Trophoblast cell (in vitro differentiated cells and primary cell): ENCODE measurements around the gene GUK1.
A peak's percentile ranks its signal among the peaks of the same experiment; 100 is the strongest.

Source experiments
- DNase-seq, 2 donors: peaks; one replicate each; pipeline ENCODE4 v3.0.0-alpha.2; 2016
- H2AFZ ChIP-seq: 2 replicates; pipeline ENCODE4 v1.6.1; 2013; ENCODE audit warnings: low read length, moderate library complexity, mild to moderate bottlenecking; ENCODE audit not compliant: insufficient read depth, poor library complexity
- H2AK5ac ChIP-seq: 2 replicates; pipeline ENCODE4 v1.6.1; 2013; ENCODE audit warnings: mild to moderate bottlenecking, low read length
- H2BK120ac ChIP-seq: 2 replicates; pipeline ENCODE4 v1.6.1; 2013; ENCODE audit warnings: low read length, mild to moderate bottlenecking, moderate library complexity; ENCODE audit not compliant: insufficient read depth, poor library complexity
- H2BK12ac ChIP-seq: 2 replicates; pipeline ENCODE4 v1.6.1; 2013; ENCODE audit warnings: mild to moderate bottlenecking, low read length, moderate library complexity
- H2BK5ac ChIP-seq: 2 replicates; pipeline ENCODE4 v1.6.1; 2013; ENCODE audit warnings: low read length, low read depth, moderate library complexity, mild to moderate bottlenecking; ENCODE audit not compliant: poor library complexity
- H3K14ac ChIP-seq: 2 replicates; pipeline ENCODE4 v1.6.1; 2013; ENCODE audit warnings: mild to moderate bottlenecking, low read length
- H3K18ac ChIP-seq: 2 replicates; pipeline ENCODE4 v1.6.1; 2013; ENCODE audit warnings: mild to moderate bottlenecking, low read length
- H3K23ac ChIP-seq: 2 replicates; pipeline ENCODE4 v1.6.1; 2013; ENCODE audit warnings: low read length
- H3K27ac ChIP-seq: 2 replicates; pipeline ENCODE4 v1.5.1; 2013; ENCODE audit warnings: low read depth, mild to moderate bottlenecking, inconsistent platforms, low read length, moderate library complexity
- H3K27me3 ChIP-seq: 2 replicates; pipeline ENCODE4 v1.6.1; 2013; ENCODE audit warnings: inconsistent platforms, mild to moderate bottlenecking, low read length, moderate library complexity; ENCODE audit not compliant: insufficient read depth
- H3K36me3 ChIP-seq, 2 experiments: 1 replicate in 1 of 2; 2 replicates in 1 of 2; pipeline ENCODE4 v1.6.1; 2013; ENCODE audit warnings: low read length in 2 of 2, mild to moderate bottlenecking in 2 of 2, moderate library complexity in 1 of 2; ENCODE audit not compliant: insufficient read depth in 2 of 2, control insufficient read depth in 1 of 2
- H3K4ac ChIP-seq: 2 replicates; pipeline ENCODE4 v1.6.1; 2013; ENCODE audit warnings: low read depth, mild to moderate bottlenecking, low read length, moderate library complexity
- H3K4me1 ChIP-seq, 2 experiments: 1 replicate in 1 of 2; 2 replicates in 1 of 2; pipeline ENCODE4 v1.6.1; 2013; ENCODE audit warnings: low read length in 2 of 2, mild to moderate bottlenecking in 2 of 2, moderate library complexity in 1 of 2; ENCODE audit not compliant: insufficient read depth in 2 of 2, control insufficient read depth in 1 of 2
- H3K4me2 ChIP-seq: 2 replicates; pipeline ENCODE4 v1.6.1; 2013; ENCODE audit warnings: inconsistent platforms, mild to moderate bottlenecking, low read length, moderate library complexity
- H3K4me3 ChIP-seq: 2 replicates; pipeline ENCODE4 v1.5.1; 2013; ENCODE audit warnings: mild to moderate bottlenecking, low read depth, low read length, inconsistent platforms
- H3K79me1 ChIP-seq: one replicate; pipeline ENCODE4 v1.6.1; 2013; ENCODE audit warnings: low read length
- H3K79me2 ChIP-seq: 2 replicates; pipeline ENCODE4 v1.6.1; 2013; ENCODE audit warnings: low read length, mild to moderate bottlenecking; ENCODE audit not compliant: control insufficient read depth, insufficient read depth, poor library complexity
- H3K9ac ChIP-seq: 2 replicates; pipeline ENCODE4 v1.6.1; 2013; ENCODE audit warnings: mild to moderate bottlenecking, low read length
- H3K9me3 ChIP-seq: 2 replicates; pipeline ENCODE4 v1.6.1; 2013; ENCODE audit warnings: low read depth, mild to moderate bottlenecking, control low read depth, inconsistent platforms, low read length; ENCODE audit not compliant: insufficient read depth
- H4K12ac ChIP-seq: 2 replicates; pipeline ENCODE4 v1.6.1; 2013; ENCODE audit warnings: low read depth, mild to moderate bottlenecking, low read length, moderate library complexity
- H4K8ac ChIP-seq: 2 replicates; pipeline ENCODE4 v1.6.1; 2013; ENCODE audit warnings: low read depth, mild to moderate bottlenecking, low read length, moderate library complexity
- H4K91ac ChIP-seq: one replicate; pipeline ENCODE4 v1.6.1; 2013; ENCODE audit warnings: low read depth, mild to moderate bottlenecking, low read length, moderate library complexity
- WGBS: extraction: QIAGEN DNeasy Blood & Tissue Kit; methylation state at CpG from one replicate; pipeline ENCODE4 v1.1.7; 2013; ENCODE audit warnings: missing lambda C conversion rate; ENCODE audit not compliant: insufficient read length, insufficient coverage; ENCODE audit errors: extremely low coverage; 5-methylcytosine and 5-hydroxymethylcytosine counted together

The GUK1 gene

DNA sequence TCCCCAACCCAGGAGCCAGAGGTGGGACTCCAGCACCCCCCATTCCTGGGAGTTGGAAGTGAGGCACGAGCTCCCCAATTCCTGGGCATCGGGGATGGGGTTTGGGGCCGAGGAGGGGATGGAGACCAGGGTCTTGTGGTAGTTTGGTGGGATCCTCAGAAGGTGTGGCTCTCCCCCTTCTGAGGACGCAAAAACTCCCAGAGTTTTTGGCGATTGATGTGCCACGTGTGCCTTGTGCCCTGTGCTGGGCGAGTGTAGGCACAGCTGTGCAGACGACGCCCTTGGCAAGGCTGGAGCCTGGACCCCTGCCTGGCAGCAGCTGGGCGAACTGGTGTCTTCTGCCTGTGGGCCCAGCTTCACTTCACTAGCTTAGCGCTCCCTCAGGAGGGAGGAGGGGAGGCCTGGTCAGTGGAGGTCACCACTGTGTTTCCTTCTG, 2.6 kb downstream of the GUK1 start:
- Histone ChIP-seq H2BK5ac (no peak overlapping the region), H3K79me1 (peaks cover 10% of the 10 kb centered on the region), H3K4me1 (peaks cover 9 to 20% of the 10 kb centered on the region in 2 experiments), H2AFZ (no peak overlapping the region), H3K36me3 (peaks cover 33 to 39% of the 10 kb centered on the region in 2 experiments), H3K27ac (no peak overlapping the region), H3K27me3 (no peaks in the 10 kb centered on the region), H2BK120ac (no peak overlapping the region), H3K4me2 (no peak overlapping the region), H3K9ac (no peak overlapping the region), H3K4ac (peak overlapping the region; percentile 85), H4K12ac (no peak overlapping the region), H3K14ac (no peak overlapping the region), H3K4me3 (peak overlapping the region; percentile 40), H3K23ac (no peak overlapping the region), H3K18ac (no peak overlapping the region), H3K9me3 (peaks cover 4% of the 10 kb centered on the region), H4K91ac (no peak overlapping the region), H4K8ac (no peak overlapping the region), H2BK12ac (no peak overlapping the region), H2AK5ac (no peak overlapping the region), H3K79me2 (peaks cover 32% of the 10 kb centered on the region)
- no peak for DNase-seq
- WGBS: no CpG with 5 or more reads among the region's 11 CpGs

DNA sequence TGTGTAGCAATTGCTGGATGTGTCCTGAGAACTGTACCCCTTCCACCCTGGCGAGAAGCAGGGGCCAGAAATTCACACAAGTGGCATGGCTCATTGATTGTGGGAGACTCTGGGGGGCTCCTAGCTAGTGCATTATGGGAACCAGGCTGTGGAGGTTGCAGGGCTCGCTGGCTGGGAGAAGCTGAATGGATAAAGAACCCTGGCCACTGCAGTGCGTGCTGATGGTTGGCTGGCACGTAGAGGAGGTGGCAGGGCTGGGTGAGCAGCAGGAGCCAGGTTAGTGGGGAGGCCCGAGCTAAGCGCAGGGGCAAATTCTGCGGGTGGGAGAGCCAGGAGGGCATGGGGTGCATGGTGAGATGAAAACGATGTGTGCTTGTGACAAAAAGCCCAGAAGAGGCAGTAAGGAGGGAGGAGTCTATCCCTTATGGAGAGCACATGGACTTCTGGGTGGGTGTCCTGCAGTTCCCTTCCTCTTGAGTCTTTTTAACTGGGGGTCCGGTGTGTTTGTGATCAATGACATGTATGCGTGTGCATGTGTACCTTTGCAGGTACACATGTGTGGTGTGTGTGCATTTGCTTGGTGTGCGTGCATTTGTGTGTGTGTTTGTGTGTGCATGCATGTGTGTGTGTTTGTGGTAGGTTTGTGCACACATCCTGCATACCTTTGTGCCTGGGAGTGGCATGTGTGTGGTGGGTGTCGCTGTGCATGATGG, 3.6 kb downstream of the GUK1 start:
- peaks cover 4% of the 10 kb centered on the region for H3K9me3 ChIP-seq
- peaks cover 32% of the 10 kb centered on the region for H3K79me2 ChIP-seq
- H3K27ac ChIP-seq: no peak overlapping the region
- H3K9ac ChIP-seq: no peak overlapping the region
- peaks cover 9 to 20% of the 10 kb centered on the region in 2 experiments for H3K4me1 ChIP-seq
- DNase-seq: no peak
- H3K27me3 ChIP-seq: no peaks in the 10 kb centered on the region
- peaks cover 10% of the 10 kb centered on the region for H3K79me1 ChIP-seq
- H3K23ac ChIP-seq: peak overlapping the region; percentile 21
- H2BK5ac ChIP-seq: no peak overlapping the region
- H3K18ac ChIP-seq: no peak overlapping the region
- no peak overlapping the region for H2BK120ac ChIP-seq
- no peak overlapping the region for H2AFZ ChIP-seq
- H2BK12ac ChIP-seq: no peak overlapping the region
- H3K14ac ChIP-seq: no peak overlapping the region
- no peak overlapping the region for H2AK5ac ChIP-seq
- no peak overlapping the region for H4K91ac ChIP-seq
- H3K4me2 ChIP-seq: no peak overlapping the region
- WGBS: no CpG with 5 or more reads among the region's 12 CpGs
- no peak overlapping the region for H4K12ac ChIP-seq
- H3K4ac ChIP-seq: peak overlapping the region; percentile 5
- H3K4me3 ChIP-seq: peak overlapping the region; percentile 23
- no peak overlapping the region for H4K8ac ChIP-seq
- peaks cover 41 to 49% of the 10 kb centered on the region in 2 experiments for H3K36me3 ChIP-seq

DNA sequence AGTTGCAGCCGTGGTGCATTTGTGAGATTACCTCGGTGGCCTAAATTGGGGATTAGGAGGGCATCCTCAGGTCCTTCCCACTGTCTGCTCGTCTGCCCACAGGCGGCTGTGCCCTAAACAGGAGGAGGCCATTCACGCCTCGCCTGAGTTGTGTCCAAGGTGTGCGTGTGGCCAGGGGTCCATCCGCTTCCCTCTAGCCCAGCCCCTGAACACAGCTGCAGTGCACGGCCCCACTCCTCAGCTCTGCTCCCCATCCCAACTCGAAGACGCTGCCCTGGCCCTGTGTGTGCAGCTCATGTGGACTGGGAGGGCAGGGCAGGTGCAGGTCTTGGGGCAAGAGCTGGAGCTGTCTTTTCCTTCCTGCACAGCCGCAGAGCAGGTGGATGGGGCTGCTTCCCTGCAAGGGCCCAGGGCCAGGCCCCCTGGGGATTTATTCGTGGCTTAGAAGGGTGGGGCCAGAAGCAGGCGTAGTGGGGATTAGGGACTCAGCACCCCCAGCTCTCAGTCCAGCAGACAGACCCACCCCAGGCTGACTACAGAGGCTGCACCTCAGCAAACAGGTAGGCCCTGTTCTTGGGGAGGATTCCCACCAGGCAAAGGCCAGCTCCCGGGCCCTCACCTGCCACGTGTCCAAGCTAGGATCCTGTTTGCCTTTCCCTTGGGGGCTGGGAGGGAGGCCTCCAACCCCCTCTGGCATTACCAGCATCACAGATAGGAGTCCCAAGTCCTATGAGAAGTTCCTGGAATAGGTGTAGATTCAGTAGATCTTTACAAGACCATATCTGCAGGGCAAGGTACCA, 4.3 kb downstream of the GUK1 start:
- H3K23ac ChIP-seq: peak overlapping the region; percentile 21
- H2BK5ac ChIP-seq: no peak overlapping the region
- no peak overlapping the region for H2BK120ac ChIP-seq
- peaks cover 12% of the 10 kb centered on the region for H3K79me1 ChIP-seq
- WGBS: no CpG with 5 or more reads among the region's 16 CpGs
- peaks cover 15 to 25% of the 10 kb centered on the region in 2 experiments for H3K4me1 ChIP-seq
- peak overlapping the region; percentile 23 for H3K4me3 ChIP-seq
- no peak for DNase-seq
- peak overlapping the region; percentile 5 for H3K4ac ChIP-seq
- no peak overlapping the region for H2BK12ac ChIP-seq
- peaks cover 4% of the 10 kb centered on the region for H3K9me3 ChIP-seq
- no peak overlapping the region for H3K14ac ChIP-seq
- no peak overlapping the region for H4K91ac ChIP-seq
- no peak overlapping the region for H3K18ac ChIP-seq
- peaks cover 32% of the 10 kb centered on the region for H3K79me2 ChIP-seq
- H4K12ac ChIP-seq: no peak overlapping the region
- H2AFZ ChIP-seq: no peak overlapping the region
- H3K27ac ChIP-seq: no peak overlapping the region
- no peak overlapping the region for H3K4me2 ChIP-seq
- no peaks in the 10 kb centered on the region for H3K27me3 ChIP-seq
- peaks cover 47 to 53% of the 10 kb centered on the region in 2 experiments for H3K36me3 ChIP-seq
- no peak overlapping the region for H3K9ac ChIP-seq
- H2AK5ac ChIP-seq: no peak overlapping the region
- H4K8ac ChIP-seq: no peak overlapping the region

DNA sequence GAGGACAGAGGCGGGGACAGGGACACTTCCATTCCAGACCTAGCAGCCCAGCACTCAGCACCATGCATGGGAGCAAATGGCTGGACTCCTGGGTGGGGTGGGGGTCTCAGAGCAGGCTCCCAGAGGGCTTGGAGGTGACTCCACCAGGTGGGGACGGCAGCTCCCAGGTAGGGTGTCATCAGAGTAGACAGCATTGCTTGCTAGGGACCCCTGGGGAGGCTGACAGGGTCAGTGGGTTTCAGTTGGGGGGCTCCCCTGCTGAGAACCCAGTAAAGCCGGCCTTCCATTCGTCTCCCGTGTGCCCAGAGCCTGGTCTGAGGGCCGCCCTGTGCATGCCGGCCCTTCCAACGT, 4.9 kb downstream of the GUK1 start:
- peaks cover 47 to 56% of the 10 kb centered on the region in 2 experiments for H3K36me3 ChIP-seq
- H3K79me1 ChIP-seq: peaks cover 12% of the 10 kb centered on the region
- H2BK120ac ChIP-seq: no peak overlapping the region
- no peak overlapping the region for H2AFZ ChIP-seq
- no CpG with 5 or more reads among the region's 8 CpGs for WGBS
- no peak overlapping the region for H2AK5ac ChIP-seq
- H3K23ac ChIP-seq: no peak overlapping the region
- H3K14ac ChIP-seq: no peak overlapping the region
- H3K18ac ChIP-seq: no peak overlapping the region
- no peak overlapping the region for H2BK5ac ChIP-seq
- H3K4me3 ChIP-seq: no peak overlapping the region
- H4K91ac ChIP-seq: no peak overlapping the region
- peaks cover 4% of the 10 kb centered on the region for H3K9me3 ChIP-seq
- peak overlapping the region; percentile 22 for H3K4ac ChIP-seq
- no peak overlapping the region for H3K9ac ChIP-seq
- no peak overlapping the region for H3K27ac ChIP-seq
- no peak for DNase-seq
- H3K79me2 ChIP-seq: peaks cover 34% of the 10 kb centered on the region
- H3K4me2 ChIP-seq: no peak overlapping the region
- H3K27me3 ChIP-seq: no peaks in the 10 kb centered on the region
- H4K8ac ChIP-seq: no peak overlapping the region
- no peak overlapping the region for H2BK12ac ChIP-seq
- peaks cover 20 to 30% of the 10 kb centered on the region in 2 experiments for H3K4me1 ChIP-seq
- H4K12ac ChIP-seq: no peak overlapping the region
